K562 (cell line): ENCODE data around the gene VMP1. TPM values are rescaled to one million over a fixed set of nuclear protein-coding genes. Genes with fewer than 3 reads are reported as not detected.

Experiments
- ATF7 ChIP-seq: fragments of 450-650 bp; IDR thresholded peaks from 2 replicates; pipeline ENCODE4 v1.7.1; 2014; ENCODE audit warnings: mild to moderate bottlenecking, moderate library complexity
- CC2D1A ChIP-seq: fragments of 450-650 bp; IDR thresholded peaks from 2 replicates; pipeline ENCODE4 v1.6.1; 2017; ENCODE audit warnings: mild to moderate bottlenecking
- ETV5 ChIP-seq: sonication (generic); formaldehyde crosslinking; IDR thresholded peaks from 2 replicates; pipeline ENCODE4 v1.4.0; 2020; ENCODE audit warnings: low read depth, mild to moderate bottlenecking, missing genetic modification reagents
- HCFC1 ChIP-seq: IDR thresholded peaks from 2 replicates; pipeline ENCODE4 v1.6.1; 2012; ENCODE audit warnings: low read depth, low read length, improper control_type of control experiment
- HEY1 ChIP-seq: fragments of 250-450 bp; sonication (Bioruptor Pico); IDR thresholded peaks from 2 replicates; pipeline ENCODE4 v1.5.0; 2020; ENCODE audit warnings: mild to moderate bottlenecking, moderate library complexity, borderline replicate concordance
- JUNB ChIP-seq: fragments of 450-650 bp; formaldehyde crosslinking; conservative IDR thresholded peaks from 2 replicates; pipeline ENCODE4 v1.4.0; 2020; ENCODE audit warnings: mild to moderate bottlenecking
- JUND ChIP-seq, 2 experiments: IDR thresholded peaks; 2 replicates in 1 of 2; 3 replicates in 1 of 2; pipeline ENCODE4 v1.6.1; 2011; ENCODE audit warnings: borderline replicate concordance in 2 of 2, low read depth in 2 of 2, low read length in 2 of 2, improper control_type of control experiment in 1 of 2, missing biosample characterization in 1 of 2, missing genetic modification characterization in 1 of 2, missing genetic modification reagents in 1 of 2
- KHSRP ChIP-seq: fragments of 450-650 bp; IDR thresholded peaks from 2 replicates; pipeline ENCODE4 v1.6.1; 2017
- NFIC ChIP-seq: fragments of 450-650 bp; IDR thresholded peaks from 2 replicates; pipeline ENCODE4 v1.6.1; 2017; ENCODE audit warnings: mild to moderate bottlenecking, inconsistent platforms
- PHF20 ChIP-seq: fragments of 450-650 bp; IDR thresholded peaks from 2 replicates; pipeline ENCODE4 v1.6.1; 2018; ENCODE audit not compliant: partially characterized antibody
- POLR2AphosphoS5 ChIP-seq: IDR thresholded peaks from 2 replicates; pipeline ENCODE4 v1.6.1; 2011; ENCODE audit warnings: mild to moderate bottlenecking, low read depth, low read length, moderate library complexity; ENCODE audit not compliant: control insufficient read depth, insufficient read depth
- RB1 ChIP-seq: fragments of 450-650 bp; IDR thresholded peaks from 2 replicates; pipeline ENCODE4 v1.6.1; 2017; ENCODE audit warnings: low read depth, mild to moderate bottlenecking
- RERE ChIP-seq: sonication (generic); formaldehyde crosslinking; IDR thresholded peaks from 2 replicates; pipeline ENCODE4 v1.8.0; 2023; ENCODE audit warnings: missing genetic modification reagents, mild to moderate bottlenecking, borderline replicate concordance
- RFX7 ChIP-seq: fragments of 250-450 bp; sonication (Bioruptor Pico); IDR thresholded peaks from 2 replicates; pipeline ENCODE4 v1.5.1; 2021; ENCODE audit warnings: mild to moderate bottlenecking
- SP1 ChIP-seq: sonication (generic); formaldehyde crosslinking; IDR thresholded peaks from 2 replicates; pipeline ENCODE4 v1.8.1; 2022; ENCODE audit warnings: mild to moderate bottlenecking, missing genetic modification reagents
- STAT5A ChIP-seq: IDR thresholded peaks from 2 replicates; pipeline ENCODE4 v1.6.1; 2012; ENCODE audit warnings: low read length, inconsistent platforms, borderline replicate concordance
- ZKSCAN8 ChIP-seq: fragments of 200-800 bp; sonication (Bioruptor generic); IDR thresholded peaks from 2 replicates; pipeline ENCODE4 v1.6.1; 2016; ENCODE audit warnings: missing genetic modification characterization, missing compliant biosample characterization
- ZNF592 ChIP-seq: fragments of 450-650 bp; IDR thresholded peaks from 2 replicates; pipeline ENCODE4 v1.6.1; 2017; ENCODE audit warnings: antibody characterized with exemption, mild to moderate bottlenecking
- ZNF766 ChIP-seq: fragments of 200-800 bp; sonication (Bioruptor generic); conservative IDR thresholded peaks from 2 replicates; pipeline ENCODE4 v1.6.1; 2016; ENCODE audit warnings: missing genetic modification characterization, missing compliant biosample characterization
- polyA plus RNA-seq, 8 experiments: library from polyadenylated mRNA; depleted of rRNA in 4 of 8; stranded (reverse) in 5 of 8; unstranded in 3 of 8; fragments of >200 nt; fragmentation: Nextera tagmentation in 2 of 8; fragmentation: Illumina TruSeq in 1 of 8; extraction: Ambion mirVana in 2 of 8; extraction: Trizol in 1 of 8; gene quantifications; 2 replicates each; pipeline versions ENCODE4 v1.2.1 to v1.2.3, GENCODE V29; 2011 to 2014; ENCODE audit warnings: inconsistent platforms in 1 of 8, missing spikeins in 1 of 8
- total RNA-seq, 7 experiments: library from RNA; depleted of rRNA in 6 of 7; stranded (reverse); fragments of >200 nt in 6 of 7; fragmentation: Illumina TruSeq in 2 of 7; extraction: Trizol in 2 of 7; gene quantifications; 2 replicates each; pipeline versions ENCODE4 v1.2.1 to v1.2.3, GENCODE V29; 2011 to 2021; ENCODE audit warnings: low replicate concordance in 1 of 7

The VMP1 gene
- total and polyA plus RNA-seq, 9 of the 15 experiments (the other 6 are each of a cell fraction or from before 2014, with no cell fraction given): 123 to 304 (median 151) TPM

GRCh38 chr17:59695945-59696681 lies 11.3 kb upstream of the VMP1 start (continued):
- TF ChIP-seq ZNF592 (peak; percentile 61; the same call in 1 of the 2 replicates), JUNB (CRISPR knock-in tag) (no peak), SP1 (CRISPR knock-in tag) (no peak), PHF20 (no peak), RB1 (no peak), ZKSCAN8 (no peak), NFIC (no peak), JUND (IDR thresholded peaks at IDR 0.05; ENCODE audit: borderline replicate concordance, low read depth, low read length) (peak; percentile 73), JUND (tag; IDR thresholded peaks at IDR 0.05; ENCODE audit: borderline replicate concordance, low read depth, low read length) (no peak; the same call in 2 of the 3 replicates), STAT5A (no peak), RERE (CRISPR knock-in tag) (no peak), HCFC1 (no peak), ETV5 (CRISPR knock-in tag) (no peak), POLR2AphosphoS5 (peak; percentile 55), ATF7 (peak; percentile 91), ZNF766 (CRISPR knock-in tag) (0 out of 2 replicates have a peak, but pooled peaks have one; percentile 21), CC2D1A (no peak), RFX7 (CRISPR knock-in tag) (no peak), HEY1 (no peak), KHSRP (no peak)
